T-cell (primary cell): Measurements from ENCODE around the gene OXT. TPM values are rescaled to one million over a fixed set of nuclear protein-coding genes. Genes with fewer than 3 reads are reported as not detected.

Experiments used
- ATAC-seq, 4 experiments: fragments of 200-7000 bp in 3 of 4; fragments of 150-1000 bp in 1 of 4; cut with Tn5 transposase; replicated peaks in 1 of 4; 1 replicate in 3 of 4; 2 replicates in 1 of 4; pipeline ENCODE4 v1.10.0; 2021; ENCODE audit warnings: moderate library complexity in 3 of 4, mild to moderate bottlenecking in 2 of 4, moderate number of reproducible peaks in 1 of 4
- CTCF ChIA-PET, 2 donors: fragments of 300-600 bp; sonication (Branson Sonifier 250); formaldehyde crosslinking; loops; one replicate each; lab custom pipeline; 2022; ENCODE audit warnings: antibody characterized with exemption in 2 of 2; lab: Charles Lee
- POLR2A ChIA-PET, 2 donors: fragments of 300-600 bp; sonication (Branson Sonifier 250); formaldehyde crosslinking; loops; one replicate each; lab custom pipeline; 2022; ENCODE audit warnings: antibody characterized with exemption in 2 of 2; lab: Charles Lee
- DNase-seq, 35 experiments: peaks; one replicate each; pipeline versions ENCODE4 v3.0.0 to v3.0.0-alpha.2; 2013 to 2023
- H3K27ac ChIP-seq: one replicate; pipeline ENCODE4 v1.5.1; 2013; ENCODE audit warnings: low read length
- H3K27me3 ChIP-seq, 2 experiments: replicated peaks in 1 of 2; 1 replicate in 1 of 2; 2 replicates in 1 of 2; pipeline versions ENCODE4 v1.6.1 to v1.7.0; 2013; ENCODE audit warnings: low read length in 1 of 2, mixed read lengths in 1 of 2; ENCODE audit not compliant: control insufficient read depth in 2 of 2, insufficient read depth in 2 of 2; ENCODE audit errors: extremely low read depth in 1 of 2
- H3K36me3 ChIP-seq, 2 donors: 1 replicate in 1 of 2; 2 replicates in 1 of 2; pipeline versions ENCODE4 v1.6.1 to v1.7.0; 2013; ENCODE audit warnings: low read length in 1 of 2; ENCODE audit not compliant: control insufficient read depth in 2 of 2, insufficient read depth in 1 of 2; ENCODE audit errors: extremely low read depth in 1 of 2
- H3K4me1 ChIP-seq, 2 experiments: 1 replicate in 1 of 2; 2 replicates in 1 of 2; pipeline versions ENCODE4 v1.6.1 to v1.7.0; 2013; ENCODE audit warnings: low read length in 2 of 2, mixed read lengths in 1 of 2; ENCODE audit not compliant: insufficient read depth in 2 of 2, control insufficient read depth in 1 of 2; ENCODE audit errors: extremely low read depth in 1 of 2
- H3K4me3 ChIP-seq, 2 donors: 1 replicate in 1 of 2; 2 replicates in 1 of 2; pipeline versions ENCODE4 v1.5.1 to v1.7.0; 2013; ENCODE audit warnings: mild to moderate bottlenecking in 2 of 2, low read length in 1 of 2, moderate library complexity in 1 of 2; ENCODE audit not compliant: control insufficient read depth in 1 of 2; ENCODE audit errors: extremely low read depth in 1 of 2
- H3K9me3 ChIP-seq: 2 replicates; pipeline ENCODE4 v1.7.0; 2013
- H3K27ac Mint-ChIP-seq, 2 donors: one replicate each; pipeline ENCODE4 v1.8.0; 2020 to 2021; ENCODE audit warnings: mild to moderate bottlenecking in 2 of 2, mixed read lengths in 2 of 2
- H3K27me3 Mint-ChIP-seq, 2 donors: one replicate each; pipeline ENCODE4 v1.8.0; 2021 to 2022; ENCODE audit warnings: mixed read lengths in 2 of 2
- H3K36me3 Mint-ChIP-seq: one replicate; pipeline ENCODE4 v1.8.0; 2021; ENCODE audit warnings: mixed read lengths
- H3K4me1 Mint-ChIP-seq, 3 donors: one replicate each; pipeline ENCODE4 v1.8.0; 2020 to 2022; ENCODE audit warnings: mixed read lengths in 3 of 3, mild to moderate bottlenecking in 1 of 3
- H3K4me3 Mint-ChIP-seq, 3 donors: one replicate each; pipeline ENCODE4 v1.8.0; 2020 to 2022; ENCODE audit warnings: mild to moderate bottlenecking in 3 of 3, mixed read lengths in 3 of 3, moderate library complexity in 3 of 3
- H3K9me3 Mint-ChIP-seq, 3 donors: one replicate each; pipeline ENCODE4 v1.8.0; 2020 to 2022; ENCODE audit warnings: mixed read lengths in 3 of 3
- WGBS: methylation state at CpG from one replicate; pipeline ENCODE4 v1.1.5; 2013; ENCODE audit warnings: missing lambda C conversion rate; ENCODE audit not compliant: insufficient coverage; 5-methylcytosine and 5-hydroxymethylcytosine counted together
- total RNA-seq, 35 experiments: library from RNA in 6 of 35; stranded (reverse) in 6 of 35; fragments of 120-200 nt in 1 of 35; gene quantifications; one replicate each; pipeline versions ENCODE4 v1.2.1 to v1.2.4 and lab custom pipeline; 2013 to 2026

The OXT gene
- total RNA-seq, 5 donors from 2014 or later (not counting 1 experiment from before 2014, with no cell fraction given), result 0.92 to 3.0 (median 1.5) TPM; not detected in 2

GRCh38 chr20:3032624-3033023 is 38.8 kb upstream of the OXT start:
- no peak overlapping the region for H3K27ac ChIP-seq
- WGBS, result 93% methylated on average over 5 of the region's 8 CpGs
- no peaks in the 10 kb centered on the region for H3K27me3 ChIP-seq
- CTCF ChIA-PET, result no interaction called here
- no peaks in the 10 kb centered on the region for H3K9me3 ChIP-seq
- H3K4me3 Mint-ChIP-seq, result no peak overlapping the region
- no peaks in the 10 kb centered on the region for H3K27me3 Mint-ChIP-seq
- no peak for ATAC-seq
- H3K9me3 Mint-ChIP-seq, result no peaks in the 10 kb centered on the region
- H3K27ac Mint-ChIP-seq, result no peak overlapping the region
- H3K4me1 ChIP-seq, result no peaks in the 10 kb centered on the region
- peaks cover 19 to 80% of the 10 kb centered on the region in 2 donors for H3K36me3 ChIP-seq
- POLR2A ChIA-PET, result interaction anchor here in 1 of 2 donors (0.7 kb wide), 1 partner anchor 90 kb away, joined by 5 read pairs; no protein-coding TSS in a partner anchor
- H3K4me1 Mint-ChIP-seq, result no peaks in the 10 kb centered on the region
- peaks cover 36% of the 10 kb centered on the region for H3K36me3 Mint-ChIP-seq
- DNase-seq, result no peak
- no peak overlapping the region for H3K4me3 ChIP-seq

- Mint-ChIP-seq H3K27ac (no peak overlapping the region), H3K27me3 (no peaks in the 10 kb centered on the region), H3K4me3 (no peak overlapping the region), H3K4me1 (peaks cover 0 to 2% (median 0%) of the 10 kb centered on the region in 3 donors), H3K9me3 (no peaks in the 10 kb centered on the region), H3K36me3 (peaks cover 39% of the 10 kb centered on the region)
- Histone ChIP-seq H3K27ac (no peak overlapping the region), H3K4me1 (no peaks in the 10 kb centered on the region), H3K9me3 (no peaks in the 10 kb centered on the region), H3K27me3 (no peaks in the 10 kb centered on the region), H3K4me3 (no peak overlapping the region), H3K36me3 (peaks cover 7 to 72% of the 10 kb centered on the region in 2 donors)
- WGBS, result 95% methylated on average over 2 of the region's 3 CpGs
- POLR2A ChIA-PET, result no interaction called here
- CTCF ChIA-PET, result no interaction called here
- DNase-seq (no peak), ATAC-seq (no peak)
Measured at GRCh38 chr20:3037654-3038053, 33.8 kb upstream of the OXT start.

GRCh38 chr20:3038454-3038853 is 33.0 kb upstream of the OXT start:
- ChIA-PET CTCF (interaction anchor here in 1 of 2 donors (0.6 kb wide), 1 partner anchor 322 kb away, joined by 9 read pairs; no protein-coding TSS in a partner anchor), POLR2A (interaction anchor here in 1 of 2 donors (0.7 kb wide), 1 partner anchor 158 kb away, joined by 3 read pairs; no protein-coding TSS in a partner anchor)
- H3K9me3 Mint-ChIP-seq, result no peaks in the 10 kb centered on the region
- peaks cover 39% of the 10 kb centered on the region for H3K36me3 Mint-ChIP-seq
- WGBS, result 67% methylated on average over 1 of the region's 5 CpGs
- peaks cover 0 to 2% (median 0%) of the 10 kb centered on the region in 3 donors for H3K4me1 Mint-ChIP-seq
- Histone ChIP-seq H3K4me1 (no peaks in the 10 kb centered on the region), H3K36me3 (peaks cover 7 to 65% of the 10 kb centered on the region in 2 donors), H3K27ac (no peak overlapping the region), H3K4me3 (no peak overlapping the region), H3K9me3 (no peaks in the 10 kb centered on the region), H3K27me3 (no peaks in the 10 kb centered on the region)
- no peaks in the 10 kb centered on the region for H3K27me3 Mint-ChIP-seq
- DNase-seq (no peak), ATAC-seq (no peak)
- peak overlapping the region; percentile 34 to 47 for H3K27ac Mint-ChIP-seq
- no peak overlapping the region for H3K4me3 Mint-ChIP-seq

DNA sequence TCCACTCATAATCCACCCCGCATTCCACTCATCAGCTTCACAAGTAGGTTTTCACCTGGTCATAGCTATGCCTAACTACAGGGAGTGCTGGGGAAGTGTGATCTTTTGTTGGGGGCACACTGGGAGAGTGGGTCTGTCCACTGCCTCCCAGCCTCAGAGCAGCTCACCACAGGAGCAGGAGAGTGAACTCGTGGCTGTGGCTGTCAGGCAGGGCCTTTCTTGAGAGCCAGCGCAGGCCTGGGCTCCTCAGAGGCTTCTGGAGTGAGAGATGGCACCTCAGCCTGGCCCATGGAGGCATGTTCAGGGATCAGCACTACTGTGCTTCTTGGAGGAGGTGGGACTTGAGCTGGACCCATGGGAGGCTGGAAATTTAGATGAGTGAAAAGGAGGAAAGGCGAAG is 32.0 kb upstream of the OXT start:
- WGBS, result 90% methylated on average over 2 of the region's 4 CpGs
- DNase-seq (no peak), ATAC-seq (no peak)
- peaks cover 0 to 3% (median 0%) of the 10 kb centered on the region in 3 donors for H3K4me1 Mint-ChIP-seq
- H3K4me1 ChIP-seq, result no peaks in the 10 kb centered on the region
- no peaks in the 10 kb centered on the region for H3K27me3 Mint-ChIP-seq
- no peaks in the 10 kb centered on the region for H3K27me3 ChIP-seq
- no peak overlapping the region for H3K4me3 Mint-ChIP-seq
- no peak overlapping the region for H3K27ac ChIP-seq
- H3K27ac Mint-ChIP-seq, result peak overlapping the region in 1 of 2 donors; percentile 80
- peaks cover 39% of the 10 kb centered on the region for H3K36me3 Mint-ChIP-seq
- peaks cover 7 to 60% of the 10 kb centered on the region in 2 donors for H3K36me3 ChIP-seq
- H3K4me3 ChIP-seq, result no peak overlapping the region
- ChIA-PET POLR2A (no interaction called here), CTCF (no interaction called here)
- H3K9me3 ChIP-seq, result no peaks in the 10 kb centered on the region
- H3K9me3 Mint-ChIP-seq, result no peaks in the 10 kb centered on the region

DNA sequence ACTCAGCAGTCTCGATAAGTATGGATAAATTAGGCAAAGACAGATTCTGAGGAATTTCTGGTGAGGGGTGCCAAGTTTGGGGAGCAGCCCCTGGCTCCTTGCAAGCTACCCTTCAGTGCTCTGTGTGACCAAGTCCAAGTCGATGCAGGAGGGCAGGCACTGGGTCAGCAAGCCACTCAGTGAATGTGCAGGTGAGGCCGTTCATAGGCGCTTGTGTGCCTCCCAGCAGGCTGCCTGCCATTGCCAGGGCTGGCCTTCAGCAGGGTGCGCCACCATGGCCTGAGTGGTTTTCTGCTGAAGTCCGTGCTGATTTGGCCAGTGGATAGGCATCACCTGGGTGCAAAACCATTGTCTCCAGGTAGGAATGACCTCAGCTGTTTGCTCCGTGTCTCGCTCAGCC is 31.3 kb upstream of the OXT start:
- ATAC-seq (no peak), DNase-seq (no peak)
- Mint-ChIP-seq H3K36me3 (peaks cover 34% of the 10 kb centered on the region), H3K27me3 (no peaks in the 10 kb centered on the region), H3K4me3 (no peak overlapping the region), H3K27ac (peak overlapping the region in 1 of 2 donors; percentile 9), H3K4me1 (peaks cover 3 to 7% (median 4%) of the 10 kb centered on the region in 3 donors), H3K9me3 (no peaks in the 10 kb centered on the region)
- Histone ChIP-seq H3K9me3 (no peaks in the 10 kb centered on the region), H3K27ac (no peak overlapping the region), H3K36me3 (peaks cover 7 to 55% of the 10 kb centered on the region in 2 donors), H3K4me3 (no peak overlapping the region), H3K4me1 (peaks cover 0 to 2% of the 10 kb centered on the region in 2 experiments), H3K27me3 (no peaks in the 10 kb centered on the region)
- ChIA-PET CTCF (no interaction called here), POLR2A (no interaction called here)
- WGBS, result over 99% methylated on average over 8 of the region's 8 CpGs

DNA sequence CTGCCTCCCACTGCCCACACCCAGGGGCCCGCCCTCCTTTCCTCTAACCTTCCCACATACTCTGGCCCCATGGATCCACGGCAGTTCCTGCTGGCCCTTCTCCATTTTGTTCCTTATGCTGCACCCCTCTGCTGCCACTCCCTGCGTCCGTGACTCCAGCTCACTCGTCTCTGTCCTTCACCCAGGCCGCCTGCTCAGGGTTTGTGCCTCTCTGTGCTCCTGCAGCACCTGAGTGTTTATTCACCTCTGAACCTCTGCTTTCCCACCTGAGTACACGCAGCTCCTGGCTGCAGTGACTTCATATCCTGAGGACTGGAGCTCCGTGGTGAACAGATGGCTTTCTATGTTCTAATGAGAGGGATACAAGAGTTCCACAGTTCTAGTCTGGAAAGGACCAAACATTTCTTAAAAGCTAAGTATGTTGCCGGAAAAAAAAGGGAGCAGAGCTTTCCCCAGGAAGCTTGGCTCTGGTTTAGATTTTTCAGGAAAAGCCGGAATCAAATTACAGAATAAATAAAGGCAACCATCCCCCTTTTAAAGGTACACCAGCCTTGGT is 29.5 kb upstream of the OXT start:
- ChIA-PET CTCF (interaction anchor here in 1 of 2 donors (0.6 kb wide), 1 partner anchor 210 kb away, joined by 4 read pairs; no protein-coding TSS in a partner anchor), POLR2A (no interaction called here)
- peaks cover 3 to 13% of the 10 kb centered on the region in 2 experiments for H3K4me1 ChIP-seq
- ATAC-seq (no peak), DNase-seq (no peak)
- no peak overlapping the region for H3K4me3 ChIP-seq
- Mint-ChIP-seq H3K4me3 (no peak overlapping the region), H3K36me3 (peaks cover 18% of the 10 kb centered on the region), H3K4me1 (peaks cover 12 to 15% (median 13%) of the 10 kb centered on the region in 3 donors), H3K27ac (peak overlapping the region in 1 of 2 donors; percentile 46), H3K9me3 (no peaks in the 10 kb centered on the region), H3K27me3 (no peaks in the 10 kb centered on the region)
- no peak overlapping the region for H3K27ac ChIP-seq
- H3K36me3 ChIP-seq, result peaks cover 4 to 37% of the 10 kb centered on the region in 2 donors
- H3K27me3 ChIP-seq, result no peaks in the 10 kb centered on the region
- WGBS, result 85% methylated on average over 7 of the region's 10 CpGs
- no peaks in the 10 kb centered on the region for H3K9me3 ChIP-seq
